ENCODE data around the gene AGBL4. TPM values are rescaled to one million over a fixed set of nuclear protein-coding genes. Genes with fewer than 3 reads are reported as not detected.

AGBL4 gene
- polyA plus RNA-seq, 4 donors, result 0.10 to 0.16 TPM; not detected in 2

- DNase-seq (no peak), FAIRE-seq (no peak)
- Histone ChIP-seq H3K36me3 (ENCODE audit: control insufficient read depth in 3 of 3, insufficient read depth in 2 of 3, low read depth in 1 of 3, low read length in 3 of 3) (no peaks in the 10 kb centered on the region), H3K27ac (ENCODE audit: low read depth in 1 of 3, low read length in 2 of 3) (no peak overlapping the region), H3K4me1 (ENCODE audit: control insufficient read depth in 3 of 3, insufficient read depth in 2 of 3, low read depth in 1 of 3, low read length in 2 of 3) (no peaks in the 10 kb centered on the region), H3K4me3 (ENCODE audit: low read depth in 1 of 3, low read length in 3 of 3) (no peak overlapping the region), H3K27me3 (ENCODE audit: control insufficient read depth in 3 of 3, insufficient read depth in 3 of 3, low read length in 3 of 3) (no peaks in the 10 kb centered on the region), H3K9me3 (ENCODE audit: control insufficient read depth in 2 of 2, insufficient read depth in 1 of 2, low read depth in 1 of 2, low read length in 1 of 2) (peaks cover 0 to 11% of the 10 kb centered on the region in 2 donors)
- 93 to 95% (median 94%) methylated on average over 2 of the region's 2 CpGs for WGBS, 3 donors
These were observed 1027.4 kb downstream of the AGBL4 start for GRCh38 chr1:48996311-48996710.

- H3K9me3 ChIP-seq (ENCODE audit: control insufficient read depth in 2 of 2, insufficient read depth in 1 of 2, low read depth in 1 of 2, low read length in 1 of 2), result peaks cover 0 to 11% of the 10 kb centered on the region in 2 donors
- no peaks in the 10 kb centered on the region for H3K27me3 ChIP-seq (ENCODE audit: control insufficient read depth in 3 of 3, insufficient read depth in 3 of 3, low read length in 3 of 3)
- H3K27ac ChIP-seq (ENCODE audit: low read depth in 1 of 3, low read length in 2 of 3), result no peak overlapping the region
- H3K4me1 ChIP-seq (ENCODE audit: control insufficient read depth in 3 of 3, insufficient read depth in 2 of 3, low read depth in 1 of 3, low read length in 2 of 3), result no peaks in the 10 kb centered on the region
- FAIRE-seq (no peak), DNase-seq (no peak)
- WGBS, 3 donors, result 77 to 82% (median 79%) methylated on average over 9 of the region's 9 CpGs
- no peak overlapping the region for H3K4me3 ChIP-seq (ENCODE audit: low read depth in 1 of 3, low read length in 3 of 3)
- no peaks in the 10 kb centered on the region for H3K36me3 ChIP-seq (ENCODE audit: control insufficient read depth in 3 of 3, insufficient read depth in 2 of 3, low read depth in 1 of 3, low read length in 3 of 3)
These were observed 1035.0 kb downstream of the AGBL4 start for GRCh38 chr1:48988633-48989197.

- Histone ChIP-seq H3K4me1 (ENCODE audit: control insufficient read depth in 3 of 3, insufficient read depth in 2 of 3, low read depth in 1 of 3, low read length in 2 of 3) (no peaks in the 10 kb centered on the region), H3K27me3 (ENCODE audit: control insufficient read depth in 3 of 3, insufficient read depth in 3 of 3, low read length in 3 of 3) (no peaks in the 10 kb centered on the region), H3K36me3 (ENCODE audit: control insufficient read depth in 3 of 3, insufficient read depth in 2 of 3, low read depth in 1 of 3, low read length in 3 of 3) (no peaks in the 10 kb centered on the region), H3K9me3 (ENCODE audit: control insufficient read depth in 2 of 2, insufficient read depth in 1 of 2, low read depth in 1 of 2, low read length in 1 of 2) (no peaks in the 10 kb centered on the region), H3K27ac (ENCODE audit: low read depth in 1 of 3, low read length in 2 of 3) (no peak overlapping the region), H3K4me3 (ENCODE audit: low read depth in 1 of 3, low read length in 3 of 3) (no peak overlapping the region)
- DNase-seq (no peak), FAIRE-seq (no peak)
- 93 to 100% (median 100%) methylated on average over 1 of the region's 1 CpG for WGBS, 3 donors
These were observed 1043.8 kb downstream of the AGBL4 start for GRCh38 chr1:48979940-48980339.

- no peaks in the 10 kb centered on the region for H3K9me3 ChIP-seq (ENCODE audit: control insufficient read depth in 2 of 2, insufficient read depth in 1 of 2, low read depth in 1 of 2, low read length in 1 of 2)
- H3K4me3 ChIP-seq (ENCODE audit: low read depth in 1 of 3, low read length in 3 of 3), result no peak overlapping the region
- H3K36me3 ChIP-seq (ENCODE audit: control insufficient read depth in 3 of 3, insufficient read depth in 2 of 3, low read depth in 1 of 3, low read length in 3 of 3), result no peaks in the 10 kb centered on the region
- no peaks in the 10 kb centered on the region for H3K4me1 ChIP-seq (ENCODE audit: control insufficient read depth in 3 of 3, insufficient read depth in 2 of 3, low read depth in 1 of 3, low read length in 2 of 3)
- no peak overlapping the region for H3K27ac ChIP-seq (ENCODE audit: low read depth in 1 of 3, low read length in 2 of 3)
- DNase-seq (no peak), FAIRE-seq (no peak)
- no peaks in the 10 kb centered on the region for H3K27me3 ChIP-seq (ENCODE audit: control insufficient read depth in 3 of 3, insufficient read depth in 3 of 3, low read length in 3 of 3)
- WGBS, 3 donors, result 13 to 29% (median 23%) methylated on average over 2 of the region's 2 CpGs
These were observed 1045.3 kb downstream of the AGBL4 start for GRCh38 chr1:48978413-48978812.

- Histone ChIP-seq H3K9me3 (ENCODE audit: control insufficient read depth in 2 of 2, insufficient read depth in 1 of 2, low read depth in 1 of 2, low read length in 1 of 2) (no peaks in the 10 kb centered on the region), H3K27ac (ENCODE audit: low read depth in 1 of 3, low read length in 2 of 3) (no peak overlapping the region), H3K36me3 (ENCODE audit: control insufficient read depth in 3 of 3, insufficient read depth in 2 of 3, low read depth in 1 of 3, low read length in 3 of 3) (no peaks in the 10 kb centered on the region), H3K4me3 (ENCODE audit: low read depth in 1 of 3, low read length in 3 of 3) (no peak overlapping the region), H3K4me1 (ENCODE audit: control insufficient read depth in 3 of 3, insufficient read depth in 2 of 3, low read depth in 1 of 3, low read length in 2 of 3) (no peaks in the 10 kb centered on the region), H3K27me3 (ENCODE audit: control insufficient read depth in 3 of 3, insufficient read depth in 3 of 3, low read length in 3 of 3) (no peaks in the 10 kb centered on the region)
- FAIRE-seq (no peak), DNase-seq (no peak)
- WGBS, 3 donors, result 66 to 79% (median 69%) methylated on average over 2 of the region's 2 CpGs
These were observed 1046.5 kb downstream of the AGBL4 start for GRCh38 chr1:48977273-48977672.

DNA sequence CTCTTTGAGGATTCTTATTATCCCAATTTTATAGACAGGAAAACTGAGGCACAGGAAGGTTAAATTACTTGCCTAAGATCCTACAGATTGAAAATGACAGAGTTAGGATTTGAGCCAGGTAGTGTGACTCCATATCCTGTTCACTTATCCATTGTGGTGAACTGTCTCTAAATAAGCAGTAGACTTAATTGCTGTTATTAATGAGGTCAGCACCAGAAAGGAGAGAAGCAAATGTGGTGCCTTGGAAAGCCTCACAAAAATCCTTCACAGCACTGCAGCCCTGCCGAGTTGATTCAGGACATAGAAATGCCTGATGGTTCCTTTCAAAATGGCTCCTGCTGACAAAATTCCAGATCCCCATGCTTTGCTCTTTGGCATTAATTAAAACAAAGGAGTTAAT is 1053.8 kb downstream of the AGBL4 start:
- no peak overlapping the region for H3K27ac ChIP-seq (ENCODE audit: low read depth in 1 of 3, low read length in 2 of 3)
- no peak for FAIRE-seq
- DNase-seq, result no peak
- H3K36me3 ChIP-seq (ENCODE audit: control insufficient read depth in 3 of 3, insufficient read depth in 2 of 3, low read depth in 1 of 3, low read length in 3 of 3), result no peaks in the 10 kb centered on the region
- H3K9me3 ChIP-seq (ENCODE audit: control insufficient read depth in 2 of 2, insufficient read depth in 1 of 2, low read depth in 1 of 2, low read length in 1 of 2), result no peaks in the 10 kb centered on the region
- H3K27me3 ChIP-seq (ENCODE audit: control insufficient read depth in 3 of 3, insufficient read depth in 3 of 3, low read length in 3 of 3), result peaks cover 0 to 1% (median 0%) of the 10 kb centered on the region in 3 donors
- 27 to 48% (median 43%) methylated on average over 1 of the region's 1 CpG for WGBS, 3 donors
- no peaks in the 10 kb centered on the region for H3K4me1 ChIP-seq (ENCODE audit: control insufficient read depth in 3 of 3, insufficient read depth in 2 of 3, low read depth in 1 of 3, low read length in 2 of 3)
- H3K4me3 ChIP-seq (ENCODE audit: low read depth in 1 of 3, low read length in 3 of 3), result no peak overlapping the region

GRCh38 chr1:48967318-48967717 is 1056.4 kb downstream of the AGBL4 start:
- WGBS, 3 donors, result 45 to 56% (median 50%) methylated on average over 3 of the region's 3 CpGs
- H3K27ac ChIP-seq (ENCODE audit: low read depth in 1 of 3, low read length in 2 of 3), result no peak overlapping the region
- no peak overlapping the region for H3K4me3 ChIP-seq (ENCODE audit: low read depth in 1 of 3, low read length in 3 of 3)
- peaks cover 0 to 1% (median 0%) of the 10 kb centered on the region in 3 donors for H3K27me3 ChIP-seq (ENCODE audit: control insufficient read depth in 3 of 3, insufficient read depth in 3 of 3, low read length in 3 of 3)
- no peaks in the 10 kb centered on the region for H3K9me3 ChIP-seq (ENCODE audit: control insufficient read depth in 2 of 2, insufficient read depth in 1 of 2, low read depth in 1 of 2, low read length in 1 of 2)
- no peaks in the 10 kb centered on the region for H3K4me1 ChIP-seq (ENCODE audit: control insufficient read depth in 3 of 3, insufficient read depth in 2 of 3, low read depth in 1 of 3, low read length in 2 of 3)
- no peak for FAIRE-seq
- no peaks in the 10 kb centered on the region for H3K36me3 ChIP-seq (ENCODE audit: control insufficient read depth in 3 of 3, insufficient read depth in 2 of 3, low read depth in 1 of 3, low read length in 3 of 3)
- no peak for DNase-seq

DNA sequence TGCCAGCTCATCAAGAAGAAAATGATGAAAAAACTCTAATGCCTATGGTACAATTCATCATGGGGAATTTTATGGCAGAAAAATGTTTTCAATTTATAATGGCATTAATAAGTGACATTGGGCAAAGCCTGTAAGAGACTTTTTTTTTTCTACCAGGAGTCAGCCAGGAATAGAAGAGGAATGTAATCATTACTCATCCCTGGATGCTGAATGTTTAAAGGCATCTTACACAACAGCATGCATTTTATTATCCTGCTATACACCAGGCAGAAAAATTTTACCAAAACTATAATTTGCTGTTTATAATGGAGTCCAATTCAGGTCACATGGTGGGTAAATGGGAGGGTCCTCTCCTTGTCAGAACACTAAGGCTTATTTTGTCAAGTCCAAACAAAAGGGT is 1057.2 kb downstream of the AGBL4 start:
- Histone ChIP-seq H3K27me3 (ENCODE audit: control insufficient read depth in 3 of 3, insufficient read depth in 3 of 3, low read length in 3 of 3) (peaks cover 0 to 1% (median 0%) of the 10 kb centered on the region in 3 donors), H3K4me1 (ENCODE audit: control insufficient read depth in 3 of 3, insufficient read depth in 2 of 3, low read depth in 1 of 3, low read length in 2 of 3) (no peaks in the 10 kb centered on the region), H3K4me3 (ENCODE audit: low read depth in 1 of 3, low read length in 3 of 3) (no peak overlapping the region), H3K36me3 (ENCODE audit: control insufficient read depth in 3 of 3, insufficient read depth in 2 of 3, low read depth in 1 of 3, low read length in 3 of 3) (no peaks in the 10 kb centered on the region), H3K9me3 (ENCODE audit: control insufficient read depth in 2 of 2, insufficient read depth in 1 of 2, low read depth in 1 of 2, low read length in 1 of 2) (no peaks in the 10 kb centered on the region), H3K27ac (ENCODE audit: low read depth in 1 of 3, low read length in 2 of 3) (no peak overlapping the region)
- FAIRE-seq (no peak), DNase-seq (no peak)

DNA sequence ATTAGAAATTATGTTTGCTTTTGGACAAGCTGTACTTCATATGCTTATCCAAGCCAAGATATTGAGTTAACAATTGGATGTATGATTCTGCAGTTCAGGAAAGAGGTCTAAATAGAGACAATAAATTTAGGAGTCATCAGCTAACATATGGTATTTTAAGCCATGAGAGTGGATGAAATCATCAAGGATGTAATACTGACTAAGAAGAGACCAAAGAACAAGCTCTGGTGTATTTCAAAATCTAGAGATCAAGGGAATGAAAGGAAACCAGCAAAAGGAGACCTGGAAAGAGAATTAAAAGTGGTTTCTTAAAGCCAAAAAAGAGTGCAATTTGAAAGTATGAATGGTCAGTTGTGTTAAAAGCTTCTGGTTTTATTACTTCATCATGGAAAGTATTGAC is 1063.4 kb downstream of the AGBL4 start:
- Histone ChIP-seq H3K27me3 (ENCODE audit: control insufficient read depth in 3 of 3, insufficient read depth in 3 of 3, low read length in 3 of 3) (no peaks in the 10 kb centered on the region), H3K27ac (ENCODE audit: low read depth in 1 of 3, low read length in 2 of 3) (no peak overlapping the region), H3K36me3 (ENCODE audit: control insufficient read depth in 3 of 3, insufficient read depth in 2 of 3, low read depth in 1 of 3, low read length in 3 of 3) (no peaks in the 10 kb centered on the region), H3K4me1 (ENCODE audit: control insufficient read depth in 3 of 3, insufficient read depth in 2 of 3, low read depth in 1 of 3, low read length in 2 of 3) (no peaks in the 10 kb centered on the region), H3K4me3 (ENCODE audit: low read depth in 1 of 3, low read length in 3 of 3) (no peak overlapping the region), H3K9me3 (ENCODE audit: control insufficient read depth in 2 of 2, insufficient read depth in 1 of 2, low read depth in 1 of 2, low read length in 1 of 2) (no peaks in the 10 kb centered on the region)
- no peak for FAIRE-seq
- no peak for DNase-seq
